Measurements from ENCODE around the gene SMTN.
"Not testable (repeated sequence)": the region's sequence is repeated elsewhere in the genome, so short reads cannot be mapped to it uniquely, and the experiment has no call there.

Gene SMTN

GRCh38 chr22:31090217-31091085 lies 9.3 kb downstream of the SMTN start:
- no peak for DNase-seq (ENCODE audit: low read depth)

DNA sequence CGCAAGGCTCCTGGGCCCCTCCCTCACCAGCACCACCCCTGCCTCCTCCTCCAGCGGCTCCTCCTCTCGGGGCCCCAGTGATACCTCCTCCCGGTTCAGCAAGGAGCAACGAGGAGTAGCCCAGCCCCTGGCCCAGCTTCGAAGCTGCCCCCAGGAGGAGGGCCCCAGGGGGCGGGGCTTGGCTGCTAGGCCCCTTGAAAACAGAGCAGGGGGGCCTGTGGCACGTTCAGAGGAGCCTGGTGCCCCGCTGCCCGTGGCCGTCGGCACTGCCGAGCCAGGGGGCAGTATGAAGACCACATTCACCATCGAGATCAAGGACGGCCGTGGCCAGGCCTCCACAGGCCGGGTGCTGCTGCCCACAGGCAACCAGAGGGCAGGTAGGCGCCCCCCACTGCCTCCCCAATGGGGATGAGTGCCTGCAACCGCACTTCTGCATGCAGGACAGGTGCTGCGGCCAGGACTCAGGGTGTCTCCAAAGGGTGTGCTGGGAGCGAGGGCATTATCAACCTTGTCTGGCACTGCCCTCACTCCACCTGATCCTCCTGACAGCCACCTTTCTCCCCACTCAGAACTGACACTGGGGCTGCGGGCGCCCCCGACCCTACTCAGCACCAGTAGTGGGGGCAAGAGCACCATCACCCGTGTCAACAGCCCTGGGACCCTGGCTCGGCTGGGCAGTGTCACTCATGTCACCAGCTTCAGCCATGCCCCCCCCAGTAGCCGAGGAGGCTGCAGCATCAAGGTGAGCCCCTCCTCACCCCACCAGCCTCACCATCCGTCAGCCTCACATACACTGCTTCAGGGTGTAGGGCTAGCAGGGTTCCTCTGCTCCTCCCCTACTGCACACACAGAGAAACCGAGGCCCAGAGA lies 10.2 kb downstream of the SMTN start:
- DNase-seq (ENCODE audit: low read depth): no peak

DNA sequence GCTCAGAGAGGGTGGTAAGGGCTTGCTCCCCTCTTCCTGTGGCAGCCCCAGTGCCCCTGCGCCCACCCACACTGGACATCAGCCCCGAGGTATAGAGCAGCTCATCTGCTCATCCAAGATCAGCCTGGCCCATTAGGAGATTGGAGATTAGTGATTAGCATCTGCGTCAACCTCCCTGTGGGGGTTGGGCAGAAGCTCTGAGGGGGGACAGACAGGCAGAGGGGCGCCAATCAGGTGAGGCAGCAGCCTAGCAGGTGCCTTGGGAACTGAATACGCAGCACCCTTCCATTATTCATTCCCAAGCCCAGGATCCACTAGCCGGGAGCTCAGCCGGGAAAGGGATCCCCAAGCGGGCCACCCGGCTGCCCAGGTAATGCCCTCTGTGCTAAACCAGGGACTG lies 11.0 kb downstream of the SMTN start:
- DNase-seq (ENCODE audit: low read depth): no peak

DNA sequence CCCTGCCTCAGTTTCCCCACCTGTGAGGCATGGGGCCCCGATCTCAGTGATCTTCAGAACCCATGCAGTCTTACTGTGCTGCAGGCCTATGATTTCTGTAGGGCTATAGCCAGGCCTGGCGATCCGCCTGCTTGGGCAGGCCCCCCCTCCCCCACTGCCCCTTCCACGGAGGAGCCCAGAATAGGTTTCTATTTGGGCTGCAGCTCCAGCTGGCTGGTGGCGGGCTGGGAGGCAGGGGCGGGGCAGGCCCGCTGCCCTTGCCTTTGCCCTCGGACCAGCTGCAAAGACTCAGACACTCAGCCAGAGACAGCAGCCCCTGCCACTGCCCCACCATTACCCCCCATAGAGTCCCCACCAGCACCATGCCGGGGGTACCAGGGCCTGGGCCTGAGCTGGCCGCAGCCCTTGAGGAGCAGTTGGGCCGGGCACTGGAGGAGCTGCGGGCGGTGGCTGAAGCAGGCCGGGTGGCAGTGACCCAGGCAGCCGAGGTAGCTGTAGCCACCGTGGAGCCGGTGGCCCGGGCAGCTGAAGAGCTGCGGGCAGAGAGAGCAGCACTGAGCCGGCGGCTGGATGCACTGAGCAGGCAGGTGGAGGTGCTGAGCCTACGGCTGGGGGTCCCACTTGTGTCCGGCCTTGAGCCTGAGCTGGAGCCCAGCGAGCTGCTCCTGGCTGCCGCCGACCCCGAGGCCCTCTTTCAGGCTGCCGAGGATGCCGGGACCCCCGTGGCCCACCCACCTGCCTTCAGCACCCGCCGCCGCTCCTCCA lies 12.2 kb downstream of the SMTN start:
- DNase-seq (ENCODE audit: low read depth): no peak

DNA sequence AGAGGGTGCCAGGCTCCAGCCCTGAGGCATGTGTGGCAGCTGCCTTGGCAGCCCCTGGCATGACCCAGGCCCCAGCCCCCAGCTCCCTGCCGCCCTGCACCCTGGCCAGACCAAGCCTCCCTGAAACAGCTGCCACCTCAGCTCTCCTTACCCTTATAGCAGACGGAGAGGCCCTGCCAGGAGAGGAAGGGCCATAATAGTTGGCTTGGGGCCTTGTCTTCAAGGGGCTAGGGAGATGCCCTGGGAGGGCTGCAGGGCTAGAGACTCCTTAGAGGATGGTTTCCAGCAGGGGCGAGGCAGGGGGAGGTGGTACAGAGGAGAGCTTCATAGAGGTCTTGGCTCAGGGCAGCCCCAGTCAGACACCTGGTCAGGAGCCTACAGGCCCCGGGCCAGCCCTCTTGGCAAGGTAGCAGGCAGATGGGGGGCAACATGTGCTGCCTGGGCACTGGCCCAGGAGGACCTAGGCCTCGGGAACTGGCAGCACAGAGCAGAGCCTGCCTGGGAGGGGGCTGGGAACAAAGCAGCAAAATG lies 13.0 kb downstream of the SMTN start:
- no peak for DNase-seq (ENCODE audit: low read depth)

DNA sequence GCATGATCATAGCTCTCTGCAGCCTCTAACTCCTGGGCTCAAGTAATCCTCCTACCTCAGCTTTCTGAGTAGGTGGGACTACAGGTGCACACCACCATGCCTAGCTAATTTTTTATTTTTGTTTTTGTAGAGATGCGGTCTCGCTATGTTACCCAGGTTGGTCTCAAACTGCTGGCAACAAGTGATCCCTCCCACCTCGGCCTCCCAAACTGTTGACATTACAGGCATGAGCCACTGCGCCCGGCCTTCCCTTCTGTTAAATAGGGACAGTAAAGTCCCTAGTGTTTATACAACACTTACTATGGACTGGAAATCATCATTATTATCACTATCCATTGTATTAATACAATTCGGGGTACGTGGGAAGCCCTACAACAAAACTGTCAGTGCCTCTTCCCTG lies 13.6 kb downstream of the SMTN start:
- no peak for DNase-seq (ENCODE audit: low read depth)

DNA sequence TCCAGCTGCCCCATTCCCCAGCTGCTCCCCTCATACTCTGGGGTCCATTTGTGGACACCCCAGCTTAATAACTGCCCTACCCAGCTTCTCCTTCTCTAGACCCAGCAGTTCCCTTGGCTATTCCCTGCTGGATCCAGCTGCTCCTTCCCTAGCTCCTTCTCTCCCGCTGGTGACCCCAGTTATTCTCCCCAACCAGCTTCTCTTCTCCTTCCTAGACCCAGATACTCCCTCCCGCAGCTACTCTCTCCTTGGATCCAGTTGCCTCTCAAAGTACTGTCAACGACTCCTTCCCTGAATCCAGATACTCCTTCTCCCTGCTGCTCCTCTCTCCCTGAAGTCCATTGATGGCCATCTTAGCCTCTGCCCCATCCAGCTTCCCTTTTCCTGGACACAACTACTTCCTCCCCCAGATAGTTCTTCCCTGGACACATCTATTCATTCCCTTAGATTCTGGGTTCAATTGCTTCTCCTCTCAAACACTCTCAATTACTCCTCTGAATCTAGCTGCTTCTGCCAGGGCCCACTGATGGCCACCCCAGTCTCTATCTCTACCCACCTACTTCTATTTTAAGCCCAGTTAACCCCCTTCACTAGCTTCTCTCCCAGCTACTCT lies 14.6 kb downstream of the SMTN start:
- no peak for DNase-seq (ENCODE audit: low read depth)

DNA sequence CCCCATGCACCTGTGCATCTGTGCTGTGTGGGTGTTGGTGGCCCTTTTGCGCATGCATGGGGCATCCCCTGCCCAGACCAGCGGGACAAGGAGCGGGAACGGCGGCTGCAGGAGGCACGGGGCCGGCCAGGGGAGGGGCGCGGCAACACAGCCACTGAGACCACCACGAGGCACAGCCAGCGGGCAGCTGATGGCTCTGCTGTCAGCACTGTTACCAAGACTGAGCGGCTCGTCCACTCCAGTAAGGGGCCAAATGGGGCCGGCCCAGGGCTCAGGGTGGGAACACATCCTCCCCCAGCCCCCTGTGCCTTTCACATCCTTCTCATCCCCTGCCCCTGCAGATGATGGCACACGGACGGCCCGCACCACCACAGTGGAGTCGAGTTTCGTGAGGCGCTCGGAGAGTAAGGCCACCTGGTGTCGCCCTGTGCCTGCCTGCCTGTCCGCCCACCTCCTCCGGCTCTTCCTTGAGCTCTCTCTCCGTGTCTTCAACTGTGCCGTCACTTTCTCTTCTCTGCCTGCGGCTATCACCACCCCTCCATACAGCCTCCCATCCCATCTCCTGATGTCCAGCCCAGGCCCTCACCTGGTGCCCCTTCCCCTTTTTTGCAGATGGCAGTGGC lies 15.7 kb downstream of the SMTN start:
- no peak for DNase-seq (ENCODE audit: low read depth)

GRCh38 chr22:31097539-31097938 lies 16.4 kb downstream of the SMTN start:
- not testable (repeated sequence) for DNase-seq (ENCODE audit: low read depth)

- DNase-seq (ENCODE audit: low read depth): no peak
These were observed 17.0 kb downstream of the SMTN start for GRCh38 chr22:31097941-31098631.

DNA sequence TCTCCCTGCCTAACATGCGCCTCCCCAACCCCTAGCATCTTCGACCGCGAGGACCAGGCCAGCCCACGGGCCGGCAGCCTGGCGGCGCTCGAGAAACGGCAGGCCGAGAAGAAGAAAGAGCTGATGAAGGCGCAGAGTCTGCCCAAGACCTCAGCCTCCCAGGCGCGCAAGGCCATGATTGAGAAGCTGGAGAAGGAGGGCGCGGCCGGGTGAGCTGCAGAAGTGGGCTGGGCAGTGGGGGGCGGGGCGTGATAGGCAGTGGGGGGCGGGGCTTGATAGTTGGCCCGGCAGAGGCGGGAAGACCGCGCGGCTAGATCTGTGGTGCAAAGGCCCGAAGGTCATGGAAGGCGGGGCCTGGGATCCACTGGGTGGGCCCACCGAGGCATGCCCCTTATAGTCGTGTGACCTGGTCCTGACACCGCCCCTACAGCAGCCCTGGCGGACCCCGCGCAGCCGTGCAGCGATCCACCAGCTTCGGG lies 17.6 kb downstream of the SMTN start:
- no peak for DNase-seq (ENCODE audit: low read depth)

- DNase-seq (ENCODE audit: low read depth): no peak
These were observed 18.3 kb downstream of the SMTN start for GRCh38 chr22:31099386-31099785.

GRCh38 chr22:31099841-31100761 lies 19.0 kb downstream of the SMTN start:
- DNase-seq (ENCODE audit: low read depth): no peak

DNA sequence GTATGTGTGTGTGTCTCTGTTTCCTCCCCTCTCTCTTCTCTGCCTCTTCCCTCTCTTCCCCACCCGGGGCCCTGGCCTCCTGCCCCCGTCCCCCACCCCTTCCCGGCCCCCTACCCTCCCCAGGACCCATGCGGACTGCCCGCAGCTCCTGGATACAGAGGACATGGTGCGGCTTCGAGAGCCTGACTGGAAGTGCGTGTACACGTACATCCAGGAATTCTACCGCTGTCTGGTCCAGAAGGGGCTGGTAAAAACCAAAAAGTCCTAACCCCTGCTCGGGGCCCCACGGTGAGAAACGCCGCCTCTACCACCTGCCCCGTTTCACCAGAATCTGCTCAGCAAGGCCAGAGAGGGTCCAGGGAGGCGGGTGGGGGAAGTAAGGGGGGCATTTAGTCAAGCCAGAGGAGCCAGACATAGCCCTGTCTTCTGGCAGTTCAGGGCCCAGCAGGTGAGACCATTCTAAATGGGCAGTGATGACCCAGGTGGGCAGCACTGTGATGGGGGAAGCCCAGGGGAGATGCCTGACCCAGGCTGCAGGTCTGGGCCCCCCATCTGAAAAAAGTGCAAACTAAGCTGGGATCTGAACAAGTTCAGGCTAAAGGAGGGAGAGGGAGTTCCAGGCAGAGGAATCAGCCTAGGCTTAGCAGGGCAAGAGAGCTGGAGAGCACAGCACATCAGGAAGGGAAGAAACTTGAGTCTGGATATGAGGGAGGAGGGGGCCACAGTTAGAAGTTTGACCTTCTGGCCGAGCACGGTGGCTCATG lies 19.8 kb downstream of the SMTN start:
- DNase-seq (ENCODE audit: low read depth): no peak

DNA sequence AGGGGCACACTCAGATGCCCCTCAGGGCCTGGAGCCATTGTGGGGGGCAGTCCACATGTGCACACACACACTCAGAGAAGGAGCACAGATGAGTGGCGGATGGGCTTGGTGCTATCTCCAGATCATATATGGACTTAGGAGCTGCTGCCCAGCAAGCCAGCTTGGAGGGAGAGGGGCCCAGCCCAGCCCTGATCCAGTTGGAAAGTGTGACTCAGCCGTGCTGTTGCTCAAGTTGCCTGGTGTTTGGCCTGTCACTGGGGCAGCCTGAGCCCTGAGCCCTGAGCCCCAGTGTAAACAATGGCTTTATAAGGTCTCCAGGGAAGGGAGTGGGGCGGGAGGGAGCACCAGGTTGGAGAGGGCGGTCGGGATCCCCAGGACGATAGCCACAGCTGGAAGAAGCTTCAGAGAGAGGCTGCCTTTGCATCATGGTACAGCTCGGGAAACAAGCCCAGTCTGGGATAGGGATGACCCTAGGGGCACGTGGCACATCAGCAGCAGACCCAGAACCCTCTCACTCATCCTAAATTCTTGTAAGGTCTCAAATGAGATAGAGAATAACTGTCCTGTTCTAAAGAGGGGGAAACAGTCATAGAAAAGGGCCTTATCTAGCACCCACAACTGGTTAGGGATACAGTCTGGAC lies 21.4 kb downstream of the SMTN start:
- DNase-seq (ENCODE audit: low read depth): no peak

DNA sequence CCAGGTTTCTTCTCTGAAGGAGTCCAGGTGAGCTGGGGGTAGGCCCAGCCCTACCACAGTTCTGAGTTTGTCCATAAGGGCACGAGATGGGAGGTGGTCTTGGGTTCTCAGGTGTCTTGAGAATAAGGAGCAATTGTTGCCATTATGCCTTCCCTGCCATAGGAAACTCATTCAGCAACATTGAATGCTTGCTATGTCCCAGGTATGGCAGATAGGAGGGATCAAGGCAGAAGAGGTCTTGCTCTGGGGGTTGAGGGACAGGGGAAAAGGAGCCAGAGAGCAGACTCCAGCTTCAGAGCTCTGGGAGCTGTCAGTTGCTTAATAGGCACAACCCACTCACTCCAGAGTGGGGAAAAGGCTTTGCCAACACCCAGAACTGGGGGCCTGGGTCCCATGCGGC lies 22.0 kb downstream of the SMTN start:
- DNase-seq (ENCODE audit: low read depth): no peak

DNA sequence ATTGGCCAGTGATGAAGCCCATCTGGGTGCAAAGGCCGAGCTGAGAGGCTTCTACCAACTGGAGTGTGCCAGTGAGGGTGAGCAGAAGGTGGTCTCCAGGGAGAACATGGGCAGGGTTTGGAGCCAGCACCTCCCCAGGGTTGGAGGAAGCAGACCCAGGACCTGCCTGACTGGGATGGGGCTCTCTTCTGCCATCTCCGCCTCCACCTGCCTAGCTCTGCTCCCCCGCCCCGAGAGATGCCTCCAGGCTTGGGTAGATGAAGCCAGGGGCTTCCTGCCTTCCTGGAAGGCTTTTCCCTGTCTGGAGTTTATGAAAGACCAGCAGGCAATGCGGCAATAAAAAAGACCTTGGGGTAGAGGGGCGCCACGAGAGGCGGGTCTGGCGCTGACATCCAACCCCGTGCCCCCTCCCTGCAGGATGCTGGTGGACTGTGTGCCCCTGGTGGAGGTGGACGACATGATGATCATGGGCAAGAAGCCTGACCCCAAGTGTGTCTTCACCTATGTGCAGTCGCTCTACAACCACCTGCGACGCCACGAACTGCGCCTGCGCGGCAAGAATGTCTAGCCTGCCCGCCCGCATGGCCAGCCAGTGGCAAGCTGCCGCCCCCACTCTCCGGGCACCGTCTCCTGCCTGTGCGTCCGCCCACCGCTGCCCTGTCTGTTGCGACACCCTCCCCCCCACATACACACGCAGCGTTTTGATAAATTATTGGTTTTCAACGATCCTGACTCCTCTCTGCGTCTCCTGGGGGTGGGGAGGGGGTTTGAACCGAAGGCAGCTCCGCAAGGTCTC lies 23.0 kb downstream of the SMTN start:
- no peak for DNase-seq (ENCODE audit: low read depth)
